Measurements from ENCODE around the gene CD86. TPM values are rescaled to one million over a fixed set of nuclear protein-coding genes. Genes with fewer than 3 reads are reported as not detected.

Gene CD86
- total and polyA plus RNA-seq, 2 of the 8 experiments (the other 6 are each of a cell fraction or from before 2014, with no cell fraction given): 0.12 to 0.30 TPM

DNA sequence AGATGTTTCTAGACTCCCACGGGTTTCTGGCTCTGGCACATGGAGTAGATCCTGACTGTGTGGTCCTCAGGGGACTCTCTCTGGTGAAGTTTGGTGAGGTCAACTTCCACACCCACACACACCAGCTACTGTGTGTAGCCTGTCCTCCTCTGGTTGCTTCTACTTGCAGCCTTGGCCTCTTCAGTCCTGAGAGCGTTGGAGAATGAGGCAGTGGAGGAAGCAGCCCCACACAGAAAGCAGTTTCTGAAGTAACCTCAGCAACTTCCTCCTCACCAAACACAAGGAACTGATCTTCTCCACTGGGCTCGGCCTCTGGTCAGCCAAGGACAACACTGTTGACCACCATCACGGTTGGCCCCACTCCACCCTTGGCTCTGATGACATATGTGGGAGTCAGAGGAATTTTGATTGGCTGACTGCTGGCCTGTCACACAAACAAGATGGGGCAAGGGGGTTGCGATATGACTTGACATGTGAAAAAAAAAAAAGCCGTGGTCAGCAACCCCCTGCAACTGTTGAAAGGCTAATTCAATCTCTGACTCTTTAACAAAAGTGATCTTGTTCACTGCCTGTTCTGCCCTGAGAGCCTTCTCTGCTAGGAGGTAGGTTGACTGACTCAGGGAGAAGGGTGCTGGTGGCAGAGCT lies 19.6 kb downstream of the CD86 start:
- Histone ChIP-seq H3K27me3 (replicated peaks in 1 of 4; ENCODE audit: control insufficient read depth in 3 of 4, extremely low read depth in 1 of 4, insufficient read depth in 3 of 4, low read length in 3 of 4) (no peaks in the 10 kb centered on the region), H2BK15ac (ENCODE audit: low read length) (no peak overlapping the region), H3K79me2 (ENCODE audit: control insufficient read depth in 1 of 2, insufficient read depth in 2 of 2, low read length in 2 of 2) (no peaks in the 10 kb centered on the region), H2AK5ac (ENCODE audit: low read depth, low read length) (no peak overlapping the region), H4K5ac (ENCODE audit: insufficient read length, low read depth, low read length) (no peak overlapping the region), H2BK5ac (ENCODE audit: low read depth, low read length) (no peak overlapping the region), H3K18ac (ENCODE audit: extremely low read depth, low read length) (no peak overlapping the region), H4K8ac (ENCODE audit: extremely low read depth, insufficient read depth, low read length) (no peak overlapping the region), H3K4ac (replicated peaks; ENCODE audit: insufficient read length, low read depth, low read length) (no peak overlapping the region), H3K56ac (replicated peaks; ENCODE audit: insufficient read length, low read depth, low read length) (no peak overlapping the region), H3K36me3 (ENCODE audit: control insufficient read depth in 2 of 4, insufficient read depth in 4 of 4, low read length in 3 of 4) (no peaks in the 10 kb centered on the region), H3K4me1 (replicated peaks in 1 of 4; ENCODE audit: control insufficient read depth in 3 of 4, insufficient read depth in 4 of 4, low read length in 3 of 4) (peaks cover 0 to 4% (median 0%) of the 10 kb centered on the region in 4 experiments; a peak in 2 of 7 replicates), H3K23ac (ENCODE audit: insufficient read length) (no peak overlapping the region), H3K4me3 (ENCODE audit: extremely low read depth in 1 of 4, insufficient read depth in 2 of 4, low read depth in 3 of 4, low read length in 4 of 4) (no peak overlapping the region), H2AFZ (ENCODE audit: low read length) (no peak overlapping the region), H4K91ac (replicated peaks; ENCODE audit: insufficient read length, low read length) (no peak overlapping the region), H3K9me3 (ENCODE audit: insufficient read depth in 2 of 2, low read depth in 1 of 2, low read length in 1 of 2) (no peaks in the 10 kb centered on the region), H2BK120ac (replicated peaks; ENCODE audit: low read depth, low read length) (no peak overlapping the region), H2BK12ac (ENCODE audit: low read depth, low read length) (no peak overlapping the region), H3K4me2 (ENCODE audit: insufficient read depth in 1 of 2, low read depth in 2 of 2, low read length in 2 of 2) (no peak overlapping the region), H3K27ac (ENCODE audit: low read depth, low read length) (no peak overlapping the region), H3K9ac (replicated peaks in 1 of 4; ENCODE audit: extremely low read depth in 1 of 4, low read depth in 3 of 4, low read length in 3 of 4) (no peak overlapping the region), H3K23me2 (ENCODE audit: low read depth, low read length) (no peaks in the 10 kb centered on the region), H3K14ac (ENCODE audit: insufficient read length) (no peak overlapping the region), H4K20me1 (replicated peaks in 1 of 2; ENCODE audit: control insufficient read depth in 1 of 2, insufficient read depth in 2 of 2, low read length in 2 of 2) (no peaks in the 10 kb centered on the region), H3K79me1 (ENCODE audit: low read depth, low read length) (no peaks in the 10 kb centered on the region), H2BK20ac (ENCODE audit: low read length) (no peak overlapping the region)
- no peak for DNase-seq (ENCODE audit: low read depth in 1 of 2, low spot score in 2 of 2)
- 90% methylated on average over 6 of the region's 6 CpGs; no CpG with 5 or more reads in 1 of the 2 experiments for WGBS, 2 experiments (ENCODE audit: extremely low coverage in 1 of 2, insufficient coverage in 1 of 2, insufficient read length in 1 of 2, insufficient replicate concordance in 2 of 2, low coverage in 1 of 2, low lambda C conversion rate in 2 of 2, missing lambda C conversion rate in 1 of 2)
- FAIRE-seq: no peak
- ChIA-PET POLR2A (ENCODE audit: partially characterized antibody) (interaction anchor here (0.9 kb wide), 1 partner anchor 13 kb away, joined by 3 read pairs; no protein-coding TSS in a partner anchor), CTCF (ENCODE audit: partially characterized antibody) (interaction anchor here (1.1 to 2.1 kb wide), 3 partner anchors 10 to 28 kb away, joined by 4 read pairs; no protein-coding TSS in a partner anchor)
- TF ChIP-seq RNF2 (IDR thresholded peaks at IDR 0.05; ENCODE audit: borderline replicate concordance, low read depth, low read length, missing control alignments, poor library complexity, severe bottlenecking): no peak
- TF ChIP-seq RFX5 (IDR thresholded peaks at IDR 0.05; ENCODE audit: borderline replicate concordance, low read depth, low read length): no peak
- TF ChIP-seq BACH1 (IDR thresholded peaks at IDR 0.05; ENCODE audit: low read length): no peak
- no peak for TF ChIP-seq EZH2 (IDR thresholded peaks at IDR 0.05; ENCODE audit: low read depth, low read length, severe bottlenecking)
- TF ChIP-seq KDM1A (IDR thresholded peaks at IDR 0.05; ENCODE audit: borderline replicate concordance, low read length): no peak
- TF ChIP-seq SP4 (IDR thresholded peaks at IDR 0.05; ENCODE audit: low read length): no peak
- no peak for TF ChIP-seq SIN3A (conservative IDR thresholded peaks at IDR 0.05 in 1 of 2, IDR thresholded peaks at IDR 0.05 in 1 of 2; ENCODE audit: low read depth in 1 of 2, low read length in 2 of 2)
- TF ChIP-seq USF2 (IDR thresholded peaks at IDR 0.05; ENCODE audit: low read length): no peak
- TF ChIP-seq JUN (IDR thresholded peaks at IDR 0.05; ENCODE audit: low read depth, low read length): no peak
- no peak for TF ChIP-seq KDM5A (IDR thresholded peaks at IDR 0.05; ENCODE audit: low read length)
- TF ChIP-seq NANOG (IDR thresholded peaks at IDR 0.05; ENCODE audit: insufficient read depth, low read depth, low read length, poor library complexity, severe bottlenecking): no peak
